Measurements from ENCODE around the gene CSPG4.
"Not testable (repeated sequence)": the region's sequence is repeated elsewhere in the genome, so short reads cannot be mapped to it uniquely, and the experiment has no call there.

The CSPG4 gene

DNA sequence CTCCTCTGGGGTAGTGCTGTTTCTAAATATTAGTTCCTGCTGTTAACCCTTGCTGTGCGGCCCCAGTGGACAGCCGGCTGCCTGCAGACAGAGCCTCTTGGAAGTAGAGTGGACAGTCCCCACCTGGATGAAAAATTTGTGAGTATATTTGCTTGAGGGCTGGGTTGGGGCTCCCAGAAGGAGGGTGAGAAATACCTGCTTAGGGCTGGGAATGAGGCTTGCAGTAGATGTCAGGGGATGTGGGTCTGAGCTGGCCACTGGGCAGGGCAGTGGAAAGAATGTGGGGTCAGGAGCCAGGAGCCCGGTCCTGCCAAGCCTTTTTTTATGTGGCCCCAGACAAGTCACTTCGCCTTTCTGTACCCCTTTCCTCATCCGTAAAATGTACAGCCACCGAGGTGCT, 4.4 kb upstream of the CSPG4 start:
- not testable (repeated sequence) for H3K18ac ChIP-seq (ENCODE audit: low read length); H3K23ac ChIP-seq (ENCODE audit: low read depth, low read length, poor library complexity); H2BK5ac ChIP-seq (ENCODE audit: low read length); H4K8ac ChIP-seq (ENCODE audit: low read depth, low read length); H3K14ac ChIP-seq (ENCODE audit: low read length); H3K9ac ChIP-seq (ENCODE audit: low read depth, low read length, poor library complexity); H3K4me2 ChIP-seq (ENCODE audit: insufficient read depth, low read length, poor library complexity, severe bottlenecking); H3K9me3 ChIP-seq (replicated peaks in 1 of 2; ENCODE audit: control insufficient read depth in 2 of 2, insufficient read depth in 1 of 2, low read depth in 1 of 2, low read length in 2 of 2); H3K4me1 ChIP-seq (ENCODE audit: control insufficient read depth in 2 of 2, insufficient read depth in 1 of 2, low read depth in 1 of 2, low read length in 2 of 2); H4K91ac ChIP-seq (ENCODE audit: low read depth, low read length, poor library complexity); H3K27ac ChIP-seq (replicated peaks; ENCODE audit: low read length); H3K4me3 ChIP-seq (ENCODE audit: low read length in 2 of 2); H2AFZ ChIP-seq (ENCODE audit: low read length); H2BK15ac ChIP-seq (ENCODE audit: low read length); H3K79me1 ChIP-seq (ENCODE audit: low read depth, low read length); H2AK5ac ChIP-seq (ENCODE audit: low read depth, low read length); H2BK12ac ChIP-seq (ENCODE audit: low read length); H3K4ac ChIP-seq (ENCODE audit: low read length); H2BK120ac ChIP-seq (ENCODE audit: low read depth, low read length); H3K36me3 ChIP-seq (replicated peaks in 1 of 2; ENCODE audit: control insufficient read depth in 2 of 2, insufficient read depth in 2 of 2, low read length in 2 of 2); DNase-seq (ENCODE audit: low spot score)
- WGBS, 2 donors (ENCODE audit: extremely low coverage in 2 of 2, insufficient read length in 2 of 2, insufficient replicate concordance in 1 of 2) = no CpG with 5 or more reads among the region's 6 CpGs
- peaks cover 0 to 18% (median 16%) of the 10 kb centered on the region in 3 experiments for H3K27me3 ChIP-seq (ENCODE audit: control insufficient read depth in 3 of 3, insufficient read depth in 3 of 3, low read depth in 1 of 3, low read length in 3 of 3)

DNA sequence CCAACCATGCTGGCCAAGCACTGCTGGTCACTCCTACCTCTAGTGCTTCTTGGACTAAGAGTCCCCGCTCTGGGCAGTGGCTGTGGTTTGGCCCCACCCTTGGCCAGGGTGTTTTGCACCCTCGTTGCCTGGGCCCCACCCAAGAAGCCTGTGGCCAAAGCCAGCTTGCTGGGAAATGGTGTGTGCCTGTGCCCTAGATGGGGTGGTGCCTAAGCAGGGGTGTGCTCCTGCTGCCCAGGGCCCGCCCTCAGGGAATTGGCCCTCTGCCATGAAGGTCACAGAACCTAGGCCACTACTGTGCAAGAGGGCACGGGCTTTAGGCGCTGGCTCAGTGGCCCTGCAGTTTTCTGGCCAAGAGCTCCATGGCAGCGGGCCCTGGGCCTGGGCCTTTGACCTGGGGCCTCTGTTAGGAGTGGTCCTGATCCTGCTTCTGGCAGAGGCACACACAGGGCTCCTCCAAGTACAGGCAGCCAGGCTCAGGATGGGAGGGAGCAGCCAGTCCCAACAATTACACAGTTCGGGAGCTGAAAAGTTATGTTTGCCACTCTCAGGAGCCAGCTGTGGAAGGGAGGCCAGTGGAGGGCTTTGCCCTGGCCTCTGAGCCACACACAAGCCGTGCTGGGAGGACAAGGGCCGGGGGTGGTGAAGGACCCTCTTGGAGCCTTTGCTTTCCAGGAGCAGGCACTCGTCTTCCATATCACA, 3.8 kb upstream of the CSPG4 start:
- H3K23ac ChIP-seq (ENCODE audit: low read depth, low read length, poor library complexity); H3K9ac ChIP-seq (ENCODE audit: low read depth, low read length, poor library complexity); H2BK5ac ChIP-seq (ENCODE audit: low read length); H3K4me2 ChIP-seq (ENCODE audit: insufficient read depth, low read length, poor library complexity, severe bottlenecking); H2BK120ac ChIP-seq (ENCODE audit: low read depth, low read length); H2AK5ac ChIP-seq (ENCODE audit: low read depth, low read length); H2AFZ ChIP-seq (ENCODE audit: low read length); H3K4me3 ChIP-seq (ENCODE audit: low read length in 2 of 2); H2BK12ac ChIP-seq (ENCODE audit: low read length); H3K27ac ChIP-seq (replicated peaks; ENCODE audit: low read length); H2BK15ac ChIP-seq (ENCODE audit: low read length); H3K4ac ChIP-seq (ENCODE audit: low read length); H4K8ac ChIP-seq (ENCODE audit: low read depth, low read length); H4K91ac ChIP-seq (ENCODE audit: low read depth, low read length, poor library complexity); DNase-seq (ENCODE audit: low spot score); H3K18ac ChIP-seq (ENCODE audit: low read length); H3K79me1 ChIP-seq (ENCODE audit: low read depth, low read length); H3K14ac ChIP-seq (ENCODE audit: low read length); H3K4me1 ChIP-seq (ENCODE audit: control insufficient read depth in 2 of 2, insufficient read depth in 1 of 2, low read depth in 1 of 2, low read length in 2 of 2); H3K9me3 ChIP-seq (replicated peaks in 1 of 2; ENCODE audit: control insufficient read depth in 2 of 2, insufficient read depth in 1 of 2, low read depth in 1 of 2, low read length in 2 of 2); H3K36me3 ChIP-seq (replicated peaks in 1 of 2; ENCODE audit: control insufficient read depth in 2 of 2, insufficient read depth in 2 of 2, low read length in 2 of 2): not testable (repeated sequence)
- peaks cover 0 to 21% (median 16%) of the 10 kb centered on the region in 3 experiments for H3K27me3 ChIP-seq (ENCODE audit: control insufficient read depth in 3 of 3, insufficient read depth in 3 of 3, low read depth in 1 of 3, low read length in 3 of 3)
- WGBS, 2 donors (ENCODE audit: extremely low coverage in 2 of 2, insufficient read length in 2 of 2, insufficient replicate concordance in 1 of 2) = no CpG with 5 or more reads among the region's 10 CpGs

DNA sequence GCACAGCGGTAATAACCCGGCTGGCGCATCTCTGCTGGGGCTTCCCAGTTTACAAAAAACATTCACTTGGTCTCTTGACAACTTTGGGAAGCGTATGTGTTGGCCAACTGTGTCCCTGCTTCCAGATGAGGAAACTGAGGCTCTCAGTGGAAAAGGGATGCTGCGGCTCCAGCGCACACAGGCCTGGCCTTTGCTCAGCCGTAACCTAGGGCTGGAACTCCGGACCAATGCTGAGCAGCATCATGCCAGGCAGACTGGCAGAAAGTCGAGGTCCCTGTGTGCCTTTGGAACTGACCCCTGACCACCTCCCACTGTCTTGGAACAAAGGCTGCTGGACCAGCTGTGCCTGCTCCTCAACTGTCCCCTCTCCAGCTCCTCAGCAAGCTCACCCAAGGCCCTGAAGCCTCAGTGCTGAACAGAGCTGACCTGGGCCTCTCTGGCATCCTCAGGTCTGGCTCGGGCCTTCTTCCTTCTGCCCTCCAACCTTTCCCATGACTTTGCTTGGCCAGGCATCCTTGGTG, 2.7 kb upstream of the CSPG4 start:
- not testable (repeated sequence) for H3K9me3 ChIP-seq (replicated peaks in 1 of 2; ENCODE audit: control insufficient read depth in 2 of 2, insufficient read depth in 1 of 2, low read depth in 1 of 2, low read length in 2 of 2); H3K14ac ChIP-seq (ENCODE audit: low read length); H3K4me2 ChIP-seq (ENCODE audit: insufficient read depth, low read length, poor library complexity, severe bottlenecking); H3K79me1 ChIP-seq (ENCODE audit: low read depth, low read length); DNase-seq (ENCODE audit: low spot score); H3K23ac ChIP-seq (ENCODE audit: low read depth, low read length, poor library complexity); H2BK5ac ChIP-seq (ENCODE audit: low read length); H3K18ac ChIP-seq (ENCODE audit: low read length); H2AFZ ChIP-seq (ENCODE audit: low read length); H3K27ac ChIP-seq (replicated peaks; ENCODE audit: low read length); H2BK12ac ChIP-seq (ENCODE audit: low read length); H3K4ac ChIP-seq (ENCODE audit: low read length); H3K4me1 ChIP-seq (ENCODE audit: control insufficient read depth in 2 of 2, insufficient read depth in 1 of 2, low read depth in 1 of 2, low read length in 2 of 2); H3K9ac ChIP-seq (ENCODE audit: low read depth, low read length, poor library complexity); H2BK15ac ChIP-seq (ENCODE audit: low read length); H2BK120ac ChIP-seq (ENCODE audit: low read depth, low read length); H4K91ac ChIP-seq (ENCODE audit: low read depth, low read length, poor library complexity); H2AK5ac ChIP-seq (ENCODE audit: low read depth, low read length); H4K8ac ChIP-seq (ENCODE audit: low read depth, low read length); H3K36me3 ChIP-seq (replicated peaks in 1 of 2; ENCODE audit: control insufficient read depth in 2 of 2, insufficient read depth in 2 of 2, low read length in 2 of 2); H3K4me3 ChIP-seq (ENCODE audit: low read length in 2 of 2)
- no CpG with 5 or more reads among the region's 10 CpGs for WGBS, 2 donors (ENCODE audit: extremely low coverage in 2 of 2, insufficient read length in 2 of 2, insufficient replicate concordance in 1 of 2)
- peaks cover 0 to 21% (median 16%) of the 10 kb centered on the region in 3 experiments for H3K27me3 ChIP-seq (ENCODE audit: control insufficient read depth in 3 of 3, insufficient read depth in 3 of 3, low read depth in 1 of 3, low read length in 3 of 3)

DNA sequence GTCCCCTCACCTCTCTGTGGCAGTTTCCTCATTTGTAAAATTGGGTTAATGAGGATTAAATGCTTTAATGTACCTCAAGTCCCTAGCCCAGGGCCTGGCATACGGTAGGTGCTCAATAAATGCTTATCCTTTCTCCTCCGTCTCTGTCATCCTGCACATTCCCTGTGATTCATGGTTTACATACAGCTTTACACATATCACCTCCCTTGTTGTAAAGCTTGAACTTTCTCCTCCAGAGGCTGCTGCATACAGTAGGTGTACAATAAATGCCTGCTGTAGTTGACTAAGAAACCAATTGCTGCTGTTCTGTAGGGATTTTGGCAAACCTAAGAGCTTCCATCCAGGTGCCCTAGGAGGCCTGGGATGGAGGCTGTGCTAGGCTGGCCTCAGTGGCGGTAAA, 1.5 kb upstream of the CSPG4 start:
- no CpG with 5 or more reads among the region's 3 CpGs for WGBS, 2 donors (ENCODE audit: extremely low coverage in 2 of 2, insufficient read length in 2 of 2, insufficient replicate concordance in 1 of 2)
- Histone ChIP-seq H3K4me1 (ENCODE audit: control insufficient read depth in 2 of 2, insufficient read depth in 1 of 2, low read depth in 1 of 2, low read length in 2 of 2) (peaks cover 6% of the 10 kb centered on the region in 2 donors), H3K4me3 (ENCODE audit: low read length in 2 of 2) (no peak overlapping the region)

More for the DNA sequence above, 1.5 kb upstream of the CSPG4 start:
- no peak overlapping the region for H3K23ac ChIP-seq (ENCODE audit: low read depth, low read length, poor library complexity)
- no peak for DNase-seq (ENCODE audit: low spot score)
- no peak overlapping the region for H3K4ac ChIP-seq (ENCODE audit: low read length)
- H3K9me3 ChIP-seq (replicated peaks in 1 of 2; ENCODE audit: control insufficient read depth in 2 of 2, insufficient read depth in 1 of 2, low read depth in 1 of 2, low read length in 2 of 2) = no peaks in the 10 kb centered on the region
- no peak overlapping the region for H2BK12ac ChIP-seq (ENCODE audit: low read length)
- H3K9ac ChIP-seq (ENCODE audit: low read depth, low read length, poor library complexity) = no peak overlapping the region
- H3K18ac ChIP-seq (ENCODE audit: low read length) = no peak overlapping the region
- H3K4me2 ChIP-seq (ENCODE audit: insufficient read depth, low read length, poor library complexity, severe bottlenecking) = no peak overlapping the region
- H3K36me3 ChIP-seq (replicated peaks in 1 of 2; ENCODE audit: control insufficient read depth in 2 of 2, insufficient read depth in 2 of 2, low read length in 2 of 2) = no peaks in the 10 kb centered on the region
- peaks cover 0 to 24% (median 16%) of the 10 kb centered on the region in 3 experiments for H3K27me3 ChIP-seq (ENCODE audit: control insufficient read depth in 3 of 3, insufficient read depth in 3 of 3, low read depth in 1 of 3, low read length in 3 of 3)
- H3K79me1 ChIP-seq (ENCODE audit: low read depth, low read length) = no peaks in the 10 kb centered on the region
- no peak overlapping the region for H2AFZ ChIP-seq (ENCODE audit: low read length)
- no peak overlapping the region for H3K14ac ChIP-seq (ENCODE audit: low read length)
- H4K91ac ChIP-seq (ENCODE audit: low read depth, low read length, poor library complexity) = no peak overlapping the region
- H2BK15ac ChIP-seq (ENCODE audit: low read length) = no peak overlapping the region
- H2BK120ac ChIP-seq (ENCODE audit: low read depth, low read length) = no peak overlapping the region
- H3K27ac ChIP-seq (replicated peaks; ENCODE audit: low read length) = no peak overlapping the region
- no peak overlapping the region for H2BK5ac ChIP-seq (ENCODE audit: low read length)
- H2AK5ac ChIP-seq (ENCODE audit: low read depth, low read length) = no peak overlapping the region
- H4K8ac ChIP-seq (ENCODE audit: low read depth, low read length) = no peak overlapping the region

All from neuronal stem cell (in vitro differentiated cells).